Natural killer cell (primary cell): ENCODE results near the gene CHRNB4. TPM values are rescaled to one million over a fixed set of nuclear protein-coding genes. Genes with fewer than 3 reads are reported as not detected.
"Not testable (repeated sequence)": the region's sequence is repeated elsewhere in the genome, so short reads cannot be mapped to it uniquely, and the experiment has no call there.

Experiments
- ATAC-seq, 3 donors: fragments of 150-1000 bp in 2 of 3; fragments of 200-7000 bp in 1 of 3; cut with Tn5 transposase; 1 replicate in 1 of 3; 2 replicates in 2 of 3; pipeline ENCODE4 v1.10.0; 2021; ENCODE audit warnings: mild to moderate bottlenecking in 2 of 3, moderate library complexity in 2 of 3
- DNase-seq, 2 donors: peaks; one replicate each; pipeline versions ENCODE4 v3.0.0 to v3.0.0-alpha.2; 2013 to 2021; ENCODE audit warnings: mixed read lengths in 1 of 2
- H3K27ac ChIP-seq: one replicate; pipeline ENCODE4 v1.5.1; 2013; ENCODE audit warnings: mild to moderate bottlenecking, low read length
- H3K27me3 ChIP-seq: one replicate; pipeline ENCODE4 v1.6.1; 2013; ENCODE audit warnings: low read length; ENCODE audit not compliant: control insufficient read depth, insufficient read depth
- H3K36me3 ChIP-seq: one replicate; pipeline ENCODE4 v1.6.1; 2013; ENCODE audit warnings: low read length; ENCODE audit not compliant: control insufficient read depth, insufficient read depth
- H3K4me1 ChIP-seq: one replicate; pipeline ENCODE4 v1.6.1; 2013; ENCODE audit warnings: low read length; ENCODE audit not compliant: control insufficient read depth, insufficient read depth
- H3K4me3 ChIP-seq: one replicate; pipeline ENCODE4 v1.5.1; 2013; ENCODE audit warnings: low read length
- H3K9me3 ChIP-seq: one replicate; pipeline ENCODE4 v1.6.1; 2013; ENCODE audit warnings: low read length; ENCODE audit not compliant: control insufficient read depth, insufficient read depth
- H3K27ac Mint-ChIP-seq, 2 donors: one replicate each; pipeline ENCODE4 v1.8.0; 2022; ENCODE audit warnings: mild to moderate bottlenecking in 2 of 2, mixed read lengths in 2 of 2, moderate library complexity in 1 of 2
- H3K27me3 Mint-ChIP-seq, 2 donors: one replicate each; pipeline ENCODE4 v1.8.0; 2022; ENCODE audit warnings: low read depth in 2 of 2, mixed read lengths in 2 of 2
- H3K36me3 Mint-ChIP-seq: one replicate; pipeline ENCODE4 v1.8.0; 2022; ENCODE audit warnings: mixed read lengths
- H3K4me1 Mint-ChIP-seq, 2 donors: one replicate each; pipeline ENCODE4 v1.8.0; 2022; ENCODE audit warnings: mixed read lengths in 2 of 2
- H3K4me3 Mint-ChIP-seq: one replicate; pipeline ENCODE4 v1.8.0; 2022; ENCODE audit warnings: mild to moderate bottlenecking, moderate library complexity, mixed read lengths
- H3K9me3 Mint-ChIP-seq, 2 donors: one replicate each; pipeline ENCODE4 v1.8.0; 2022; ENCODE audit warnings: mixed read lengths in 2 of 2
- CTCF ChIP-seq: fragments of 200-600 bp; IDR thresholded peaks from one replicate; pipeline ENCODE4 v1.8.0; 2022; ENCODE audit warnings: antibody characterized with exemption
- WGBS: methylation state at CpG from one replicate; pipeline ENCODE4 v1.1.7; 2013; ENCODE audit warnings: missing lambda C conversion rate; ENCODE audit not compliant: insufficient coverage; 5-methylcytosine and 5-hydroxymethylcytosine counted together
- intact Hi-C: fragments of 100-400 bp; cut with micrococcal nuclease; formaldehyde crosslinking; loops from one replicate; pipeline ENCODE4 v1.14.2; 2022
- total RNA-seq, 4 donors: library from RNA; stranded (reverse); fragments of 120-200 nt in 1 of 4; gene quantifications; one replicate each; pipeline versions ENCODE4 v1.2.3 to v1.2.4, GENCODE V29; 2013 to 2022

Gene CHRNB4
- total RNA-seq, 3 donors from 2014 or later (not counting 1 experiment from before 2014, with no cell fraction given) = not detected

- H3K4me1 Mint-ChIP-seq = no peaks in the 10 kb centered on the region
- H3K36me3 Mint-ChIP-seq = no peaks in the 10 kb centered on the region
- H3K27ac ChIP-seq = no peak overlapping the region
- H3K27me3 ChIP-seq = peaks cover 5% of the 10 kb centered on the region
- no peak for TF ChIP-seq CTCF
- no peak overlapping the region for H3K27ac Mint-ChIP-seq
- H3K4me3 ChIP-seq = no peak overlapping the region
- no peaks in the 10 kb centered on the region for H3K9me3 Mint-ChIP-seq
- ATAC-seq (no peak), DNase-seq (no peak)
- no peaks in the 10 kb centered on the region for H3K4me1 ChIP-seq
- intact Hi-C loops = no loop called here
- WGBS = 51% methylated on average over 3 of the region's 3 CpGs
- no peaks in the 10 kb centered on the region for H3K36me3 ChIP-seq
- no peaks in the 10 kb centered on the region for H3K9me3 ChIP-seq
- H3K27me3 Mint-ChIP-seq = peaks cover 9 to 12% of the 10 kb centered on the region in 2 donors
- no peak overlapping the region for H3K4me3 Mint-ChIP-seq
These were observed 27.0 kb downstream of the CHRNB4 start for GRCh38 chr15:78614021-78614420.

GRCh38 chr15:78609551-78609950 is 31.5 kb downstream of the CHRNB4 start:
- H3K27ac ChIP-seq, DNase-seq, H3K9me3 Mint-ChIP-seq, H3K36me3 ChIP-seq, H3K36me3 Mint-ChIP-seq, H3K27ac Mint-ChIP-seq, H3K4me1 Mint-ChIP-seq, H3K4me3 ChIP-seq, intact Hi-C loops, H3K9me3 ChIP-seq, H3K4me1 ChIP-seq, H3K4me3 Mint-ChIP-seq, H3K27me3 ChIP-seq, ATAC-seq: not testable (repeated sequence)
- no CpG with 5 or more reads among the region's 3 CpGs for WGBS
- peaks cover 12 to 33% of the 10 kb centered on the region in 2 donors for H3K27me3 Mint-ChIP-seq

- Histone ChIP-seq H3K27ac (no peak overlapping the region), H3K4me1 (no peaks in the 10 kb centered on the region), H3K4me3 (no peak overlapping the region), H3K36me3 (no peaks in the 10 kb centered on the region), H3K27me3 (peaks cover 2% of the 10 kb centered on the region), H3K9me3 (no peaks in the 10 kb centered on the region)
- ATAC-seq (no peak), DNase-seq (no peak)
- no peaks in the 10 kb centered on the region for H3K36me3 Mint-ChIP-seq
- peaks cover 17 to 50% of the 10 kb centered on the region in 2 donors for H3K27me3 Mint-ChIP-seq
- no peak overlapping the region for H3K27ac Mint-ChIP-seq
- H3K9me3 Mint-ChIP-seq = no peaks in the 10 kb centered on the region
- 89% methylated on average over 4 of the region's 4 CpGs for WGBS
- intact Hi-C loops = no loop called here
- no peaks in the 10 kb centered on the region for H3K4me1 Mint-ChIP-seq
- no peak overlapping the region for H3K4me3 Mint-ChIP-seq
- no peak for TF ChIP-seq CTCF
These were observed 35.3 kb downstream of the CHRNB4 start for GRCh38 chr15:78605680-78606079.

- Histone ChIP-seq H3K27me3 (peaks cover 2% of the 10 kb centered on the region), H3K4me3 (no peak overlapping the region), H3K4me1 (no peaks in the 10 kb centered on the region), H3K9me3 (no peaks in the 10 kb centered on the region), H3K36me3 (no peaks in the 10 kb centered on the region), H3K27ac (no peak overlapping the region)
- Mint-ChIP-seq H3K4me3 (no peak overlapping the region), H3K27ac (no peak overlapping the region), H3K4me1 (no peaks in the 10 kb centered on the region), H3K36me3 (no peaks in the 10 kb centered on the region), H3K27me3 (peaks cover 15 to 48% of the 10 kb centered on the region in 2 donors), H3K9me3 (no peaks in the 10 kb centered on the region)
- ATAC-seq (no peak), DNase-seq (no peak)
- intact Hi-C loops = no loop called here
- WGBS = 86% methylated on average over 5 of the region's 5 CpGs
- TF ChIP-seq CTCF = no peak
These were observed 35.8 kb downstream of the CHRNB4 start for GRCh38 chr15:78605201-78605600.
